Measurements from ENCODE around the gene FCGR3A.
"Not testable (repeated sequence)": the region's sequence is repeated elsewhere in the genome, so short reads cannot be mapped to it uniquely, and the experiment has no call there.

FCGR3A gene

GRCh38 chr1:161556143-161556542 is 6.5 kb upstream of the FCGR3A start:
- DNase-seq = not testable (repeated sequence)

GRCh38 chr1:161554815-161555417 is 5.3 kb upstream of the FCGR3A start:
- DNase-seq = not testable (repeated sequence)

DNA sequence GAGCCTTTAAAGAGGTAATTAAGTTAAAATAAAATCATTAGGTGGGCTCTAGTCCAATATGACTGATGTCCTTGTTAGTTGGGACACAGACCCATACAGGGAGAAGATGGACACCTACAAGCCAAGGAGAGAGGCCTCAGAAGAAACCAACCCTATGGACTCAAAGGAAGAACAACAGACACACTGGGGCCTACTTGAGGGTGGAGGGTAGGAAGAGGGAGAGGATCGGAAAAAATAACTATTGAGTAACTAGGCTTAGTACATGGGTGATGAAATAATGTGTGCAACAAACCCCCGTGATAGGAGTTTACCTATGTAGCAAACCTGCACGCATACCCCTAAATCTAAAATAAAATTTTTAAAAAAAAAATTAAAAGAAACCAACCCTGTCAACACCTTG is 4.7 kb upstream of the FCGR3A start:
- DNase-seq = not testable (repeated sequence)

DNA sequence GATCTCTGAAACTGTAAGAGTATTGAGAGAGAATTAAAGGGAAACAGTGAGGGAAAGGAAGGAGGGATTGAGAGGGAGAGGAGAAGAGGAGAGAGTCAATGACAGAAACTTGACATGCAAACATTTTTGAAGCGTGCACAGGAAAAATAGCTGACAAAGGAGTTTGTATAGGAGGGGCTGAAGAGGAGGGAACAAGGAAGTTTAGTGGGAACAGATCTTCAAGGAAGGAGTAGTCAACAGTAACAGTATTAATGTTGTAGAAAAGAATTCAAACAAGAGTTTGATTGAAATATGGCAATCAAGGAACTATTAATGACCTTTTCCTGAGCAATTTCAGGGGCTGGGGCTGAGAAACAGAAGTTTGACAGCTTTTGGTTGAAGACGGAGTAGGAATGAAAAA is 4.0 kb upstream of the FCGR3A start:
- DNase-seq = not testable (repeated sequence)

GRCh38 chr1:161550942-161551341 is 1.3 kb upstream of the FCGR3A start:
- not testable (repeated sequence) for DNase-seq

GRCh38 chr1:161548749-161549406 is 740 bp downstream of the FCGR3A start:
- DNase-seq = not testable (repeated sequence)

GRCh38 chr1:161547995-161548741 is 1.4 kb downstream of the FCGR3A start:
- DNase-seq = not testable (repeated sequence)

DNA sequence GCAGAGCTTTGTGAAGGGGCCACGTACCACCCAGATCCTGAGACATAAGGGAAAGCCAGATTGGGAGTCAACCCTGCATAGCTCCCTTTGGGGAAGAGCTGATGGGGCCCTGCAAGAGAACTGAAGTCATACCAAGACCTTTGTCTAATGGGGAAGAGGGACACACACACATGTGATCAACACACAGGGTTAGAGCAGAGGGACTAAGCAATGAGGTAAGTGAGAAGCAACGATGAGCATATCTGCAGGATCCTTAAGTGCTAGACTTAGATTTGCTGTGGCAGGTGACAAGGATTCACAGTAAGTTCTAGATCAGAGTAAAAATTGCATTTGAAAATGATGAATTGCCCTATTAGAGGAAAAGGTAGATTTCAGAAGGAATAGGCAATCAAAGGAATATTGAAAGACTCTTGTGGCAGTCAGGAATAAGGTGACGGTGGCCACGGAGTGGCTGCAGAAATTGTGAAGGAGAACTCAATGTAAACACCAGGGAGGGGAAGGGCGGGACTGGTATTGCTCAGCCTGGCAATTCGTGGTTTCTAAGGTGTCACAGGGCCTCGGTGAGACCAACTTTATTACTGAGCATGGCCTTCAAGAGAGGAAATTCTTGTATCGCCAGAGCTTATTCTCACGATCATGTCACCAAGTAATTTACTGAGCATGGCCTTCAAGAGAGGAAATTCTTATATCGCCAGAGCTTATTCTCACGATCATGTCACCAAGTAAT is 4.5 kb downstream of the FCGR3A start:
- DNase-seq = not testable (repeated sequence)

- not testable (repeated sequence) for DNase-seq
Observed at GRCh38 chr1:161543125-161543524, 6.5 kb downstream of the FCGR3A start.

DNA sequence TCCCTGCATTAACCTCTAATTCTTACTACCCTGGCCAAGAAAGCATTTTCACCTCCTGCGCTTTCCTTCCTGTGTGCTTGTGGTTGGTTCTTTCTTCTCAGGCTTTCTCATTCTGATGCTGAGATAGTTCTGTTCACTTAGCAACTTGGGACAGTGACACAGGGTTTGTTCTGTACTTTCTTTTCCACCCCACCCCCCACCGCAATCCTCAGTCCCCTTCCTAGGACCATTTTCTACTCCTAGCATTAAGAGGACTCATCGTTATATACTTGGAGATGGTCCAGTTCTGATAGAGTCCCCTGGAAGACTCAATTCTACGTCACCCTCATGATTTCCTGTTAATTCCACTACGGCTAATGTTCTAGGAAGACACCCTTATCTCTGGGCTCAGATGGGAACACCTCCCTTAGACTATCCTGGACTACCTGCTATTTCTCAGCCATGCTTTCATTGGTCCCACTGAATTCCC is 7.5 kb downstream of the FCGR3A start:
- peak; percentile 41 for DNase-seq

GRCh38 chr1:161540570-161540960 is 9.1 kb downstream of the FCGR3A start:
- not testable (repeated sequence) for DNase-seq

DNA sequence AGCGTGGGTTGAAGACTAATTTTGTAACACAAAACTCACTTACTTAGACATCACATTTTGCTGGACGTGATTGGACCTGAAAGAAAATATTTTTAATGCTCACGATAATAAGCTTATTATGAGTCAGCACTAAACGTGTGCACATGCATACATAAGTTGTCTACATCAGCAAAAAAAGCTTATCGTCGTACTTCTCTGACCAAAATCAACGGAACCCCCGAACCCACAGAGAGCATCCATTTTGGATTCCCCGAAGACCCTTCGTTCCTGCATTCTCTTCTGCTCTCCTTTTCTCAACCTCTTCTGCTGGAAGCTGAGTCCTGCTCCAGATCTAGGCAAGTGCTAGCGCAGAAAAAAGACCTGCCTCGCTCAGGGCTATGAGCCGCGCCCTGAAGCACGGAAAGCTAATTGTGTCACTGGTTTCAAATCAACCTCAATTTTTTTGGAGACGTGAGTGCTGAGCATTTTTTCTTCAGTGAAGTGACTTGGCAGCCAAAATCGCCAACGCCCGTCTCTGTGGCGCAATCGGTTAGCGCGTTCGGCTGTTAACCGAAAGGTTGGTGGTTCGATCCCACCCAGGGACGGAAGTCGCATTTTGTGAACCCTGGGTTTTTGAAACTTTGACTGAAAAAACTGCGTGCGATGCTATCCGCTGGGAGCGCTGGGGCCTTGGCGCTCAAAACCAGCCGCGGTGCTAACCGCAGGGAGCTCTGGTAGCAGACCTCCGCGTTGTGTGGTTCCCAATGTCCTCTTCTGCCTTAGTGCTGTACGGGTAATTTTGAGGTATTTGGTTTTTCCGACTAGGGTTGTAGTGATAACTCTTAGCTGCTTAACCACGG is 9.7 kb downstream of the FCGR3A start:
- peak; percentile 84 for DNase-seq

GRCh38 chr1:161538925-161539479 is 10.6 kb downstream of the FCGR3A start:
- DNase-seq = not testable (repeated sequence)

DNA sequence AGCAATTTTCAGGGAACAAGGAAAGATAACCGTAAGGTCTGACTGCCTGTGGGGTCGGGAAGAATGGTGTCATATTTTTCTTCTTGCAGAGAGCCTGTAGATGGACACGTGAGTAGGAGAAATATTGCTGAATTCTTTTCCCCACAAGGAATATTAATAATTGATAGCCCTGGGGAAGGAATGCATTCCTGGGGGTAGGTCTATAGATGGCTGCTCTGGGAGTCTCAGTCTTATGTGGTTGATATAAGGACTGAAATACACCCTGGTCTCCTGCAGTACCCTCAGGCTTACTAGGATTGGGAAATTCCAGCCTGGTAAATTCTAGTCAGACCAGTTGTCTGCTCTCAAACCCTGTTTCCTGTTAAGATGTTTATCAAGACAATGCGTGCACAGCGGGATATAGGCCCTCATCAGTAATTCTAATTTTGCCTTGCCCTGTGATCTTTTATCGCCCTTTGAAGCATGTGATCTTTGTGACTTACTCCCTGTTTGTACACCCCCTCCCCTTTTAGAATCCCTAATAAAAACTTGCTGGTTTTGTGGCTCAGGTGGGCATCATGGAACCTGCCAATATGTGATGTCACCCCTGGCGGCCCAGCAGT is 12.4 kb downstream of the FCGR3A start:
- not testable (repeated sequence) for DNase-seq

GRCh38 chr1:161532644-161533567 is 16.7 kb downstream of the FCGR3A start:
- DNase-seq = not testable (repeated sequence)

DNA sequence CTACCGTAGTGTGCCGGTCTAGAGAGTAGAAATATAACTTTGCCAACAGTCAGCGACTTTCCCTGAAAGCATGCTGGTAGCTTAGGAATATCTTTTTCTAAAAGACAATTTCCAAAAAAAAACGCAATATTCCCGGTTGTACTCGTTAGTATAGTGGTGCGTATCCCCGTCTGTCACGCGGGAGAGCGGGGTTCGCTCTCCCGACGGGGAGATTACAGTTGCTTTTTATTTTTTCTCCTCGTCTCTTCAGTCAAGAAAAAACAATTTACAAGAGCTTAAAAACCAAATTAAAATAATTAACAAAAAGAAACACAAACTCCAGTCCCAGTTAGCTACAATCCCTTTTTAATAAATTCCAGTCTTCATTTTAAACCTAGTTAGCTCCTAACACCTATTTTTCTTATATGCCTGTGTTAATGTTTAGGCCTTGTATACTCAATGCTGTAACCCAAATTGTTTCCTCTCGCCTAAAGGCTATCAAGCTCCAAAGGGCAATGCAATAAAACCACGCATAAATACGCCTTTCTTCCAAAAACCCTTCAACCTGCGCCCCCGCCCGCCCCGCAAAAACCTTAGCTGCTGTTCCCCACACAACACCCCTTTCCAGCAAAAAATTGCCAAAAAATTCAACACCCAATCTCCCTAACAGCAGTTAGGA is 17.5 kb downstream of the FCGR3A start:
- no peak for DNase-seq

GRCh38 chr1:161530671-161531641 is 18.7 kb downstream of the FCGR3A start:
- DNase-seq = peak; percentile 85

DNA sequence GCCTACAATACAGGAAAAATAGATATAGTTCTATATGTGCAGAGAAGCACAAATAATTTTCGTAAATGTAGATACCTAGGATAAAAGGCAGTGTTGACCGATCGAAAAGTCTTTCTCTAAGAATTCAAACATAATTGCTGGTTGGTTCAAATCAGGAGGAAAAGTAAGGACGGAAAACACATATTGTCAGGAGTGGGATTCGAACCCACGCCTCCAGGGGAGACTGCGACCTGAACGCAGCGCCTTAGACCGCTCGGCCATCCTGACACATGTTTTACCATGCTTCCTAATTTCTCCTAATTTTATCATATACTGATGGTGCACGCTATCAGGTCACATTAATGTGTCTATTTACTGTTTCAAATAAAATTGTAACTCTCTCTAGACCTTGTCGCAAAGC is 19.5 kb downstream of the FCGR3A start:
- peak; percentile 33 for DNase-seq

Measured in stimulated activated naive CD4-positive, alpha-beta T cell treated with Interleukin-2 at 50 U/mL for 16 hours (primary cell).